SK-N-SH treated with all-trans-retinoic acid at 6 μM for 48 hours (cell line): ENCODE data around the gene TNFRSF1A.

Experiments used
- ATAC-seq: fragments of 200-7000 bp; cut with Tn5 transposase; 3 replicates; pipeline ENCODE4 v1.9.1; 2020; ENCODE audit warnings: mild to moderate bottlenecking, moderate library complexity
- CREB5 ChIP-seq: fragments of 250-450 bp; sonication (Bioruptor Pico); IDR thresholded peaks from 2 replicates; pipeline ENCODE4 v1.5.1; 2020; ENCODE audit warnings: low read depth, mild to moderate bottlenecking, moderate library complexity
- CSDC2 ChIP-seq: fragments of 250-450 bp; sonication (Bioruptor Pico); IDR thresholded peaks from 2 replicates; pipeline ENCODE4 v1.5.0; 2020; ENCODE audit warnings: mild to moderate bottlenecking, moderate library complexity
- CSRNP3 ChIP-seq: fragments of 250-450 bp; sonication (Bioruptor Pico); IDR thresholded peaks from 2 replicates; pipeline ENCODE4 v1.5.1; 2021; ENCODE audit warnings: mild to moderate bottlenecking, moderate library complexity
- ESRRG ChIP-seq: fragments of 250-450 bp; sonication (Bioruptor Pico); IDR thresholded peaks from 2 replicates; pipeline ENCODE4 v1.6.1; 2021; ENCODE audit warnings: mild to moderate bottlenecking
- GLIS3 ChIP-seq: fragments of 250-450 bp; sonication (Bioruptor Pico); IDR thresholded peaks from 2 replicates; pipeline ENCODE4 v1.5.0; 2020; ENCODE audit warnings: mild to moderate bottlenecking, moderate library complexity
- OSR1 ChIP-seq: fragments of 250-450 bp; sonication (Bioruptor Pico); IDR thresholded peaks from 2 replicates; pipeline ENCODE4 v1.8.0; 2022; ENCODE audit warnings: moderate library complexity, mild to moderate bottlenecking, inconsistent platforms
- PATZ1 ChIP-seq: fragments of 250-450 bp; sonication (Bioruptor Pico); IDR thresholded peaks from 2 replicates; pipeline ENCODE4 v1.8.0; 2020; ENCODE audit warnings: mild to moderate bottlenecking, moderate library complexity, borderline replicate concordance
- POU6F1 ChIP-seq: fragments of 250-450 bp; sonication (Bioruptor Pico); IDR thresholded peaks from 2 replicates; pipeline ENCODE4 v1.8.0; 2021; ENCODE audit warnings: low read depth, mild to moderate bottlenecking, moderate library complexity, borderline replicate concordance
- PPARA ChIP-seq: fragments of 250-450 bp; sonication (Bioruptor Pico); IDR thresholded peaks from 2 replicates; pipeline ENCODE4 v1.5.0; 2020; ENCODE audit warnings: mild to moderate bottlenecking, borderline replicate concordance
- RARB ChIP-seq: fragments of 250-450 bp; sonication (Bioruptor Pico); IDR thresholded peaks from 2 replicates; pipeline ENCODE4 v1.8.0; 2021; ENCODE audit warnings: mild to moderate bottlenecking, moderate library complexity
- TCF4 ChIP-seq: fragments of 250-450 bp; sonication (Bioruptor Pico); IDR thresholded peaks from 2 replicates; pipeline ENCODE4 v1.8.0; 2021; ENCODE audit warnings: mild to moderate bottlenecking, moderate library complexity, borderline replicate concordance
- TOX ChIP-seq: fragments of 250-450 bp; sonication (Bioruptor Pico); IDR thresholded peaks from 2 replicates; pipeline ENCODE4 v1.8.0; 2021; ENCODE audit warnings: mild to moderate bottlenecking, moderate library complexity, borderline replicate concordance
- TSHZ2 ChIP-seq: fragments of 250-450 bp; sonication (Bioruptor Pico); IDR thresholded peaks from 2 replicates; pipeline ENCODE4 v1.5.0; 2020; ENCODE audit warnings: mild to moderate bottlenecking, moderate library complexity
- ZC3H10 ChIP-seq: fragments of 250-450 bp; sonication (Bioruptor Pico); IDR thresholded peaks from 2 replicates; pipeline ENCODE4 v1.5.1; 2021; ENCODE audit warnings: mild to moderate bottlenecking, moderate library complexity
- ZFP3 ChIP-seq: fragments of 250-450 bp; sonication (Bioruptor Pico); IDR thresholded peaks from 2 replicates; pipeline ENCODE4 v1.5.0; 2020; ENCODE audit warnings: mild to moderate bottlenecking, moderate library complexity
- ZFP30 ChIP-seq: fragments of 450-650 bp; formaldehyde crosslinking; IDR thresholded peaks from 2 replicates; pipeline ENCODE4 v1.5.0; 2022; ENCODE audit warnings: mild to moderate bottlenecking, moderate library complexity
- ZNF565 ChIP-seq: fragments of 450-650 bp; formaldehyde crosslinking; conservative IDR thresholded peaks from 2 replicates; pipeline ENCODE4 v1.5.0; 2020; ENCODE audit warnings: low read depth, mild to moderate bottlenecking, moderate library complexity
- ZNF70 ChIP-seq: fragments of 450-650 bp; formaldehyde crosslinking; IDR thresholded peaks from 2 replicates; pipeline ENCODE4 v1.5.0; 2020; ENCODE audit warnings: mild to moderate bottlenecking, moderate library complexity
- ZNF8 ChIP-seq: fragments of 450-650 bp; formaldehyde crosslinking; IDR thresholded peaks from 2 replicates; pipeline ENCODE4 v1.5.0; 2020; ENCODE audit warnings: mild to moderate bottlenecking, moderate library complexity

Gene TNFRSF1A

GRCh38 chr12:6323340-6323994 is 18.4 kb downstream of the TNFRSF1A start (continued):
- TF ChIP-seq TSHZ2 (CRISPR knock-in tag), result no peak

- peak; percentile 2 for ATAC-seq
- TF ChIP-seq RARB (CRISPR knock-in tag) (no peak), ZNF70 (no peak), CSDC2 (no peak), ZFP30 (CRISPR knock-in tag) (no peak), TOX (CRISPR knock-in tag) (no peak), ESRRG (CRISPR knock-in tag) (no peak), OSR1 (no peak), ZC3H10 (CRISPR knock-in tag) (no peak), ZNF8 (CRISPR knock-in tag) (no peak), CSRNP3 (CRISPR knock-in tag) (no peak), CREB5 (CRISPR knock-in tag) (no peak), PATZ1 (no peak)
These were observed 18.9 kb downstream of the TNFRSF1A start for GRCh38 chr12:6322969-6323339.

- ATAC-seq, result no peak
- TF ChIP-seq ZFP3, result no peak
These were observed 19.5 kb downstream of the TNFRSF1A start for GRCh38 chr12:6322352-6322751.

- TF ChIP-seq ESRRG (CRISPR knock-in tag) (no peak), RARB (CRISPR knock-in tag) (no peak), ZNF565 (CRISPR knock-in tag) (no peak), ZC3H10 (CRISPR knock-in tag) (no peak), POU6F1 (CRISPR knock-in tag) (no peak)
- ATAC-seq, result no peak
These were observed 20.0 kb downstream of the TNFRSF1A start for GRCh38 chr12:6321905-6322304.

- no peak for TF ChIP-seq CSRNP3 (CRISPR knock-in tag)
- no peak for TF ChIP-seq TCF4 (CRISPR knock-in tag)
- TF ChIP-seq GLIS3 (CRISPR knock-in tag), result no peak
- TF ChIP-seq TSHZ2 (CRISPR knock-in tag), result no peak
- TF ChIP-seq PPARA, result no peak
- no peak for TF ChIP-seq ZNF70
- ATAC-seq, result no peak
These were observed 22.4 kb downstream of the TNFRSF1A start for GRCh38 chr12:6319446-6319845.
